OCI-LY7 (cell line): ENCODE results near the gene F2. TPM values are rescaled to one million over a fixed set of nuclear protein-coding genes. Genes with fewer than 3 reads are reported as not detected.

Source experiments
- BruUV-seq: library from RNA; stranded (reverse); fragments of 400-500 nt; replicated peaks from 2 replicates; lab custom pipeline; 2021; lab: Mats Ljungman, UMichigan
- CTCF ChIA-PET: fragments of 300-600 bp; sonication (Branson Sonifier 250); formaldehyde crosslinking; loops from one replicate; lab custom pipeline; 2022; ENCODE audit warnings: antibody characterized with exemption; ENCODE audit not compliant: unreplicated experiment; lab: Charles Lee
- POLR2A ChIA-PET: fragments of 300-600 bp; sonication (Branson Sonifier 250); formaldehyde crosslinking; loops from one replicate; lab custom pipeline; 2022; ENCODE audit warnings: antibody characterized with exemption; lab: Charles Lee
- DNase-seq: peaks from one replicate; pipeline ENCODE4 v3.0.0-alpha.2; 2015; ENCODE audit warnings: low spot score
- H2AFZ ChIP-seq: fragments of 200-600 bp; sonication (generic), shearing (Covaris generic); 2 replicates; pipeline ENCODE4 v1.6.1; 2014; ENCODE audit warnings: mild to moderate bottlenecking, antibody characterized with exemption, low read length, moderate library complexity
- H3K27ac ChIP-seq: fragments of 200-600 bp; sonication (generic); 2 replicates; pipeline ENCODE4 v1.5.1; 2014; ENCODE audit warnings: mixed run types, low read depth, mild to moderate bottlenecking, moderate library complexity, low read length, inconsistent platforms; ENCODE audit not compliant: poor library complexity, severe bottlenecking
- H3K36me3 ChIP-seq: fragments of 200-600 bp; sonication (generic); 2 replicates; pipeline ENCODE4 v1.6.1; 2014; ENCODE audit warnings: mild to moderate bottlenecking, antibody characterized with exemption, low read length, moderate library complexity, mixed read lengths; ENCODE audit not compliant: insufficient read depth
- H3K4me1 ChIP-seq: fragments of 200-600 bp; sonication (generic); 2 replicates; pipeline ENCODE4 v1.5.1; 2014; ENCODE audit warnings: mild to moderate bottlenecking, low read length; ENCODE audit not compliant: insufficient read depth, poor library complexity, severe bottlenecking
- H3K4me2 ChIP-seq: fragments of 200-600 bp; sonication (generic); 2 replicates; pipeline ENCODE4 v1.6.1; 2014; ENCODE audit warnings: mild to moderate bottlenecking, low read length
- H3K4me3 ChIP-seq: fragments of 200-600 bp; sonication (generic); 2 replicates; pipeline ENCODE4 v1.5.1; 2014; ENCODE audit warnings: mild to moderate bottlenecking, low read depth, low read length; ENCODE audit not compliant: poor library complexity, severe bottlenecking
- H3K79me2 ChIP-seq: fragments of 200-600 bp; sonication (generic); 2 replicates; pipeline ENCODE4 v1.6.1; 2016; ENCODE audit warnings: low read depth, mild to moderate bottlenecking, low read length, moderate library complexity, mixed read lengths; ENCODE audit not compliant: insufficient read depth
- H3K9me2 ChIP-seq: fragments of 200-600 bp; sonication (generic); 2 replicates; pipeline ENCODE4 v1.6.1; 2016; ENCODE audit warnings: mild to moderate bottlenecking, low read length, mixed read lengths; ENCODE audit not compliant: insufficient read depth
- H3K9me3 ChIP-seq: fragments of 200-600 bp; sonication (generic); 2 replicates; pipeline ENCODE4 v1.6.1; 2014; ENCODE audit warnings: mild to moderate bottlenecking, mixed run types, low read length, mixed read lengths
- H4K20me1 ChIP-seq: fragments of 200-600 bp; sonication (generic); 2 replicates; pipeline ENCODE4 v1.6.1; 2014; ENCODE audit warnings: mild to moderate bottlenecking, antibody characterized with exemption, low read length, moderate library complexity, mixed read lengths; ENCODE audit not compliant: insufficient read depth
- CTCF ChIP-seq: fragments of 200-600 bp; sonication (generic); conservative IDR thresholded peaks from 2 replicates; pipeline ENCODE4 v1.5.1; 2014; ENCODE audit warnings: mild to moderate bottlenecking, antibody characterized with exemption, low read length, moderate library complexity, mixed read lengths
- EZH2phosphoT487 ChIP-seq: fragments of 200-600 bp; sonication (generic); IDR thresholded peaks from 2 replicates; pipeline ENCODE4 v1.6.1; 2018; ENCODE audit warnings: low read depth, borderline replicate concordance, mild to moderate bottlenecking, mixed run types, antibody characterized with exemption, low read length, moderate library complexity, mixed read lengths
- intact Hi-C: fragments of 100-400 bp; cut with micrococcal nuclease; formaldehyde crosslinking; loops from one replicate; pipeline ENCODE4 v1.10.0; 2022; ENCODE audit not compliant: unreplicated experiment
- total RNA-seq, 2 experiments: library from RNA; depleted of rRNA in 1 of 2; stranded (reverse); fragments of >200 nt in 1 of 2; shearing (Covaris generic) in 1 of 2; gene quantifications; 2 replicates each; pipeline ENCODE4 v1.2.3, GENCODE V29; 2014 to 2022

F2 gene
- total RNA-seq, 2 experiments from 2014 or later: 0.48 TPM; not detected in 1

- Histone ChIP-seq H2AFZ (no peak overlapping the region), H3K4me2 (no peak overlapping the region), H3K4me3 (no peak overlapping the region), H4K20me1 (no peaks in the 10 kb centered on the region), H3K27ac (no peak overlapping the region), H3K4me1 (no peaks in the 10 kb centered on the region), H3K36me3 (peaks cover 30% of the 10 kb centered on the region), H3K79me2 (no peaks in the 10 kb centered on the region), H3K9me3 (no peaks in the 10 kb centered on the region), H3K9me2 (no peaks in the 10 kb centered on the region)
- CTCF ChIA-PET: no interaction called here
- no peak for TF ChIP-seq CTCF
- TF ChIP-seq EZH2phosphoT487: no peak
- POLR2A ChIA-PET: interaction anchor here (0.7 to 1.3 kb wide), 2 partner anchors 14 to 17 kb away, joined by 5 read pairs; partner anchors contain the start of gene ZNF408
- BruUV-seq: TSS peak; percentile 43
- intact Hi-C loops: no loop called here
- no peak for DNase-seq
Observed at GRCh38 chr11:46684367-46684766, 34.6 kb upstream of the F2 start.

GRCh38 chr11:46686886-46687795 is 31.9 kb upstream of the F2 start:
- Histone ChIP-seq H3K4me3 (no peak overlapping the region), H3K36me3 (peaks cover 25% of the 10 kb centered on the region), H3K27ac (no peak overlapping the region), H3K4me1 (no peaks in the 10 kb centered on the region), H3K9me2 (no peaks in the 10 kb centered on the region), H4K20me1 (no peaks in the 10 kb centered on the region), H2AFZ (no peak overlapping the region), H3K79me2 (no peaks in the 10 kb centered on the region), H3K9me3 (no peaks in the 10 kb centered on the region), H3K4me2 (no peak overlapping the region)
- CTCF ChIA-PET: no interaction called here
- intact Hi-C loops: no loop called here
- BruUV-seq: no TSS peak
- TF ChIP-seq CTCF: no peak
- no peak for TF ChIP-seq EZH2phosphoT487
- DNase-seq: no peak
- POLR2A ChIA-PET: no interaction called here

- CTCF ChIA-PET: no interaction called here
- intact Hi-C loops: no loop called here
- TF ChIP-seq CTCF: no peak
- TF ChIP-seq EZH2phosphoT487: no peak
Observed at GRCh38 chr11:46690702-46691101, 28.3 kb upstream of the F2 start.

More at GRCh38 chr11:46690702-46691101, 28.3 kb upstream of the F2 start:
- no peak for DNase-seq
- Histone ChIP-seq H3K27ac (no peak overlapping the region), H3K79me2 (no peaks in the 10 kb centered on the region), H3K9me3 (no peaks in the 10 kb centered on the region), H2AFZ (no peak overlapping the region), H3K4me3 (no peak overlapping the region), H3K9me2 (no peaks in the 10 kb centered on the region), H3K36me3 (peaks cover 43% of the 10 kb centered on the region), H4K20me1 (no peaks in the 10 kb centered on the region), H3K4me1 (no peaks in the 10 kb centered on the region), H3K4me2 (no peak overlapping the region)
- BruUV-seq: no TSS peak
- POLR2A ChIA-PET: interaction anchor here (0.6 to 1.1 kb wide), 4 partner anchors 15 to 104 kb away, joined by 3 read pairs; no protein-coding TSS in a partner anchor
